GM21526 (cell line): Measurements from ENCODE around the gene POLN.

Experiments used
- ATAC-seq: cut with Tn5 transposase; IDR thresholded peaks from one replicate; pipeline ENCODE4 v1.9.1; 2021; ENCODE audit warnings: moderate library complexity; ENCODE audit not compliant: unreplicated experiment, low FRiP score

Gene POLN

GRCh38 chr4:2126309-2127043, 115.4 kb downstream of the POLN start:
- ATAC-seq: no peak

- ATAC-seq: no peak
Measured at GRCh38 chr4:2125831-2126230, 116.1 kb downstream of the POLN start.

GRCh38 chr4:2125023-2125422, 116.9 kb downstream of the POLN start:
- ATAC-seq: no peak

GRCh38 chr4:2116687-2117400, 125.1 kb downstream of the POLN start:
- no peak for ATAC-seq

GRCh38 chr4:2105559-2105958, 136.4 kb downstream of the POLN start:
- ATAC-seq: no peak

- no peak for ATAC-seq
Measured at GRCh38 chr4:2104556-2105345, 137.2 kb downstream of the POLN start.

GRCh38 chr4:2103843-2104547, 137.9 kb downstream of the POLN start:
- ATAC-seq: no peak

GRCh38 chr4:2103127-2103842, 138.6 kb downstream of the POLN start:
- no peak for ATAC-seq

- ATAC-seq: no peak
Measured at GRCh38 chr4:2102045-2102883, 139.7 kb downstream of the POLN start.

GRCh38 chr4:2101346-2102044, 140.4 kb downstream of the POLN start:
- ATAC-seq: no peak

- no peak for ATAC-seq
Measured at GRCh38 chr4:2096073-2096609, 145.8 kb downstream of the POLN start.

GRCh38 chr4:2095236-2096072, 146.5 kb downstream of the POLN start:
- ATAC-seq: no peak

GRCh38 chr4:2094545-2094944, 147.4 kb downstream of the POLN start:
- no peak for ATAC-seq

- no peak for ATAC-seq
Measured at GRCh38 chr4:2093265-2093664, 148.7 kb downstream of the POLN start.

GRCh38 chr4:2092669-2093053, 149.3 kb downstream of the POLN start:
- no peak for ATAC-seq

- no peak for ATAC-seq
Measured at GRCh38 chr4:2091990-2092668, 149.8 kb downstream of the POLN start.

GRCh38 chr4:2090642-2091041, 151.3 kb downstream of the POLN start:
- ATAC-seq: no peak
